ENCODE results near the gene TMEM144. TPM values are rescaled to one million over a fixed set of nuclear protein-coding genes. Genes with fewer than 3 reads are reported as not detected.

The TMEM144 gene
- total and polyA plus RNA-seq, 9 donors: 5.4 to 14.9 (median 8.4) TPM

GRCh38 chr4:158280856-158281255 lies 70.6 kb downstream of the TMEM144 start:
- Histone ChIP-seq H3K9me3 (no peaks in the 10 kb centered on the region), H3K27me3 (no peaks in the 10 kb centered on the region), H3K4me1 (ENCODE audit: insufficient read depth) (no peaks in the 10 kb centered on the region), H3K36me3 (no peaks in the 10 kb centered on the region), H3K27ac (no peak overlapping the region), H3K4me3 (no peak overlapping the region)
- 45 to 50% (median 45%) methylated on average over 5 of the region's 5 CpGs for WGBS, 3 donors
- intact Hi-C loops (cut with DNase I): no loop called here
- no peak for DNase-seq
- TF ChIP-seq CTCF (IDR thresholded peaks at IDR 0.05): no peak
- TF ChIP-seq POLR2A (IDR thresholded peaks at IDR 0.05): no peak
- TF ChIP-seq EP300 (IDR thresholded peaks at IDR 0.05): no peak

GRCh38 chr4:158282252-158282651 lies 72.0 kb downstream of the TMEM144 start:
- 82 to 87% (median 86%) methylated on average over 3 of the region's 3 CpGs for WGBS, 3 donors
- no peak for DNase-seq
- H3K27ac ChIP-seq: no peak overlapping the region
- no peaks in the 10 kb centered on the region for H3K27me3 ChIP-seq
- H3K36me3 ChIP-seq: no peaks in the 10 kb centered on the region
- intact Hi-C loops (cut with DNase I): no loop called here
- TF ChIP-seq POLR2A (IDR thresholded peaks at IDR 0.05) (no peak), CTCF (IDR thresholded peaks at IDR 0.05) (no peak), EP300 (IDR thresholded peaks at IDR 0.05) (no peak)
- no peaks in the 10 kb centered on the region for H3K9me3 ChIP-seq
- H3K4me3 ChIP-seq: no peak overlapping the region
- H3K4me1 ChIP-seq (ENCODE audit: insufficient read depth): no peaks in the 10 kb centered on the region

- WGBS, 3 donors: 93% methylated on average over 6 of the region's 6 CpGs
- Histone ChIP-seq H3K27me3 (no peaks in the 10 kb centered on the region), H3K36me3 (no peaks in the 10 kb centered on the region), H3K9me3 (no peaks in the 10 kb centered on the region), H3K4me3 (no peak overlapping the region), H3K27ac (no peak overlapping the region), H3K4me1 (ENCODE audit: insufficient read depth) (no peaks in the 10 kb centered on the region)
- no peak for DNase-seq
- TF ChIP-seq EP300 (IDR thresholded peaks at IDR 0.05): no peak
- no peak for TF ChIP-seq CTCF (IDR thresholded peaks at IDR 0.05)
- TF ChIP-seq POLR2A (IDR thresholded peaks at IDR 0.05): no peak
- intact Hi-C loops (cut with DNase I): no loop called here
These were observed 75.3 kb downstream of the TMEM144 start for GRCh38 chr4:158285429-158286216.

GRCh38 chr4:158290912-158291311 lies 80.6 kb downstream of the TMEM144 start:
- DNase-seq: no peak
- no peaks in the 10 kb centered on the region for H3K27me3 ChIP-seq
- no peak overlapping the region for H3K27ac ChIP-seq
- 82 to 90% (median 84%) methylated on average over 6 of the region's 6 CpGs for WGBS, 3 donors
- intact Hi-C loops (cut with DNase I): no loop called here
- H3K4me3 ChIP-seq: no peak overlapping the region
- no peaks in the 10 kb centered on the region for H3K4me1 ChIP-seq (ENCODE audit: insufficient read depth)
- no peak for TF ChIP-seq EP300 (IDR thresholded peaks at IDR 0.05)
- TF ChIP-seq POLR2A (IDR thresholded peaks at IDR 0.05): no peak
- no peak for TF ChIP-seq CTCF (IDR thresholded peaks at IDR 0.05)
- peaks cover 0 to 4% of the 10 kb centered on the region in 2 donors for H3K9me3 ChIP-seq
- no peaks in the 10 kb centered on the region for H3K36me3 ChIP-seq

Measured in ovary (tissue), 9 donors.